HuH-7 (cell line): ENCODE results near the gene NOX1.
"Not testable (repeated sequence)": the region's sequence is repeated elsewhere in the genome, so short reads cannot be mapped to it uniquely, and the experiment has no call there.

Experiments
- DNase-seq: peaks from one replicate; pipeline ENCODE4 v3.0.0; 2011; ENCODE audit warnings: low spot score

Gene NOX1

GRCh38 chrX:100819837-100820666, 54.1 kb downstream of the NOX1 start, which contains the start of gene CSTF2:
TSS of gene CSTF2 (plus strand) at chrX:100820391. CDS start at chrX:100820417, 26 bp downstream.
- peak; percentile 66 for DNase-seq

DNA sequence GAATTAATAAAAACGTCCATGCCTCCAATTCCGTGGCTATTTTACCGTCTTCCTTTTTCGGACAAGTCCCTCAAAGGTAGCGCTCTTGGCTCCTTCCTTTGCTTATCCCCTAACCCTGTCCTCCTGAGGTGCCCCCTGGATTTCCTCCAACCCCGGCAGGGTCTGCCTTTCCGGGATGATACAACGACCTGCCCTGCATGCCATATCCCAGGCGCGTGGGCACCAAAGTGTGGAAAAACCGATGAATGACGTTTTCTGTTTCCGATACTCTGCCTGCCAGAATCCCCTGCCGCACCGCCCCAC, 54.7 kb downstream of the NOX1 start:
- DNase-seq: no peak

DNA sequence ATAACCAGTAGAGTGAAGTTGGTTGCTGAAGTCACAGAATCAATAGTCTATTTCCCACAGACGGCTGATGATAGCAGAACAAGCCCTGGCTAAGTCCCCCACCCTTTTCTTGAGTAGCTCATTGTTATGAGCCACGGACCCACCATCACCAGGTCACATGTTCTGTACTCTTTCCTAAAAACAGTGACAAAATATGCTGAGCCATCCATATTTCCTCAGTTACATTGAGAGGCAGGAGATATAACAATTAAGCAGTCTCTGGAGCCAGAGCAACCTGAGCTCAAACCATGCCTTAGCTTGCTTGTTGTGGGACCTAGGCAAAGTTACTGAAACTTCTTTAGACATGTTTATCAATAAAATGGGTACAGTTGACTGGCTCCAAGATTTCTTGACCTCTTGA, 56.8 kb downstream of the NOX1 start:
- DNase-seq: no peak

DNA sequence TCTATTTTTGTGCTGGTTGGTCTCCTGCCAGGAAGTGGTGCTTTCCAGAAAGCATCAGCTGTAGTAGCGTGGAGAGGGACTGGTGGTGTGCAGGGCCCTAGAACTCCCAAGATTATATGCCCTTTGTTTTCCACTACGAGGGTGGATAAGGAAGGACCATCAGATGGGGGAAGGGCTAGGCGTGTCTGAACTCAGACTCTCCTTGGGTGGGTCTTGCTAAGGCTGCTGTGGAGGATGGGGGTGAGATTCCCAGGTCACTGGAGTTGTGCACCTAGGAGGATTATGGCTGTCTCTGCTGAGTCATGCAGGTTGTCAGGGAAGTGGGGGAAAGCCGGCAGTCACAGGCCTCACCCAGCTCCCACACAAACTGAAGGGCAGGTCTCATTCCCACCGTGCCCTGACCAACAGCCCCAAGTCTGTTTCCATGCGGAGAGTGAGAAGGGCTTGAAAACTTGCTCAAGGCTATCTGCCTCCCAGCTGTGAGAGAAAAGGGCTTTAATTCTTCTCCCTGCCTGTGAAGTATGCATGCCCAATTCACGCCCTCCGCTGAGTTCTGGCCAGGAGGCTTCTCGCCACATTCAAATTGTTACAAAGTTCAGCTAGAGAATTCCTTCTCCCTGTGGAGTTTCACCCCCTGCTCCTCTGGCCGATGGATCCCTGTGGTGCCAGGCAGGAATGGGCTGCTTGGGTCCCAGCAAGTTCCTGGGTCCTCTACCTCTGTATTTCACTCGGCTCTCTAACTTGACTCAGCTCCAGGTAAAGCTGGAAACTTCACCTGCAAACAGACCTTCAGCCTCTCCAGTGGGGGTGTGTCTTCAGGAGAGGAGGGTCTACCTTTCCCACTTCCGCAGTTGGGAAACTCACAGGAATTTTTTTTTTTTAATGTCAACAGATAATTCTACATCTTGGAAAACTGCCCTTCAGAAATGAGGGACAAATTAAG, 61.7 kb downstream of the NOX1 start:
- DNase-seq: no peak

- DNase-seq: not testable (repeated sequence)
These were observed 65.9 kb downstream of the NOX1 start for GRCh38 chrX:100808265-100808664.

- no peak for DNase-seq
These were observed 69.4 kb downstream of the NOX1 start for GRCh38 chrX:100804780-100805179.

DNA sequence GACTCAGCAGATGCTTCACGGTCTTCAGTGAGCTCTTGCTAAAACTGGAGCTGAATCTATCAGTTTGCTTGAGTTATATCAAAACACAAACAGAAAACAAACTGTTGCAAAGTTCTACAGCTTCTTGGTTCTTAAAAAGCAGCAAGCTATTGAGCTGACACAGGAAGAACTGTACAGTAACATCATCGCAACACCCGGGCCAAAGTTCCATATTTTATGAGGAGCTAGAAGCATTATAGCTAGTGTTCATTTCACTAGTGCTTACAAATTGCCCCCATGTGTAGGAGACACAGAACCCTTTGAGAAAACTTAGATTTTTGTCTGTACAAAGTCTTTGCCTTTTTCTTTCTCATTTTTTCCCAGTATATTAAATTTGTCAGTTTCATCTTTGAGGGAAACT, 71.3 kb downstream of the NOX1 start:
- DNase-seq: no peak

- no peak for DNase-seq
These were observed 75.5 kb downstream of the NOX1 start for GRCh38 chrX:100798484-100799214.

- DNase-seq: no peak
These were observed 76.8 kb downstream of the NOX1 start for GRCh38 chrX:100797359-100797758.

DNA sequence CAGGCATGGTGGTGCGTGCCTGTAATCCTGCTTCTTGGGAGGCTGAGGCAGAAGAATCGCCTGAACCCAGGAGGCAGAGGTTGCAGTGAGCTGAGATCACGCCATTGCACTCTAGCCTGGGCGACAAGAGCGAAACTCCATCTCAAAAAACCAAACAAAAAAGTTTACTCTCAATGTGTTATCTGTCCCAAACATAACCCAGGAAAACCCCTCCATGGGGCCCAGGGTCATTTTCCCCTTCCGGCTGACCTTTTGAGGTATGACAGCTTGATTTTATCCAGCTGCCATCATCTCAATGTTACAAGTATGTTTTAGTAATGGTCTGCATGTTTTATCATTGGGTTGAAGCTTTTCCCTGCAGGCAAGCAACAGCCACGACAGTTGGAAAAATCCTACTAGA, 77.8 kb downstream of the NOX1 start:
- DNase-seq: not testable (repeated sequence)
